GM23338 (cell line): ENCODE measurements around the gene RAB1B. TPM values are rescaled to one million over a fixed set of nuclear protein-coding genes. Genes with fewer than 3 reads are reported as not detected.

ENCODE experiments used
- ATAC-seq: fragments of 200-7000 bp; cut with Tn5 transposase; 3 replicates; pipeline ENCODE4 v1.9.1; 2020
- DNase-seq: peaks from one replicate; pipeline ENCODE4 v3.0.0-alpha.2; 2015; ENCODE audit warnings: low spot score
- H2AFZ ChIP-seq: fragments of 200-600 bp; sonication (generic); 2 replicates; pipeline ENCODE4 v1.8.0; 2016; ENCODE audit warnings: antibody characterized with exemption, mild to moderate bottlenecking, moderate library complexity
- H3F3A ChIP-seq: fragments of 200-600 bp; sonication (generic); replicated peaks from 2 replicates; pipeline ENCODE4 v1.8.0; 2017; ENCODE audit warnings: antibody characterized with exemption, mixed run types, low read depth
- H3K27ac ChIP-seq: fragments of 200-600 bp; sonication (generic); 2 replicates; pipeline ENCODE4 v1.6.1; 2016; ENCODE audit warnings: low read depth
- H3K27me3 ChIP-seq: fragments of 200-600 bp; sonication (generic); 2 replicates; pipeline ENCODE4 v1.8.0; 2016; ENCODE audit warnings: mild to moderate bottlenecking, mixed run types, moderate library complexity; ENCODE audit not compliant: insufficient read depth
- H3K36me3 ChIP-seq: fragments of 200-600 bp; sonication (generic); 2 replicates; pipeline ENCODE4 v1.8.0; 2016; ENCODE audit warnings: mild to moderate bottlenecking; ENCODE audit not compliant: insufficient read depth
- H3K4me1 ChIP-seq: fragments of 200-600 bp; sonication (generic); 2 replicates; pipeline ENCODE4 v1.8.0; 2016; ENCODE audit warnings: mild to moderate bottlenecking, moderate library complexity; ENCODE audit not compliant: insufficient read depth
- H3K4me2 ChIP-seq: fragments of 200-600 bp; sonication (generic); 2 replicates; pipeline ENCODE4 v1.7.1; 2017; ENCODE audit warnings: mixed run types
- H3K4me3 ChIP-seq: fragments of 200-600 bp; sonication (generic); 2 replicates; pipeline ENCODE4 v1.6.1; 2016; ENCODE audit warnings: mixed run types
- H3K79me2 ChIP-seq: fragments of 200-600 bp; sonication (generic); replicated peaks from 2 replicates; pipeline ENCODE4 v1.8.0; 2017; ENCODE audit warnings: mild to moderate bottlenecking; ENCODE audit not compliant: insufficient read depth
- H3K9me2 ChIP-seq: fragments of 200-600 bp; sonication (generic); 2 replicates; pipeline ENCODE4 v1.8.0; 2017; ENCODE audit not compliant: insufficient read depth
- H4K20me1 ChIP-seq: fragments of 200-600 bp; sonication (generic); replicated peaks from 2 replicates; pipeline ENCODE4 v1.8.0; 2017; ENCODE audit warnings: mild to moderate bottlenecking; ENCODE audit not compliant: insufficient read depth
- H3K27ac Mint-ChIP-seq: 2 replicates; pipeline ENCODE4 v1.8.0; 2020; ENCODE audit warnings: inconsistent platforms, mild to moderate bottlenecking, moderate library complexity, mixed read lengths
- H3K27me3 Mint-ChIP-seq: 3 replicates; pipeline ENCODE4 v1.8.0; 2022; ENCODE audit warnings: low read depth, mild to moderate bottlenecking, moderate library complexity, mixed read lengths, inconsistent platforms; ENCODE audit not compliant: insufficient read depth, poor library complexity
- H3K36me3 Mint-ChIP-seq: 3 replicates; pipeline ENCODE4 v1.8.0; 2021; ENCODE audit warnings: low read depth, mild to moderate bottlenecking, inconsistent platforms, moderate library complexity, mixed read lengths
- H3K4me1 Mint-ChIP-seq: 3 replicates; pipeline ENCODE4 v1.8.0; 2020; ENCODE audit warnings: mild to moderate bottlenecking, inconsistent platforms, mixed read lengths
- H3K4me3 Mint-ChIP-seq: 3 replicates; pipeline ENCODE4 v1.8.0; 2021; ENCODE audit warnings: moderate library complexity, mild to moderate bottlenecking, inconsistent platforms, mixed read lengths
- H3K9me3 Mint-ChIP-seq: 3 replicates; pipeline ENCODE4 v1.8.0; 2020; ENCODE audit warnings: moderate library complexity, mild to moderate bottlenecking, inconsistent platforms, mixed read lengths
- CREB1 ChIP-seq: fragments of 250-450 bp; sonication (Bioruptor Pico); IDR thresholded peaks from 2 replicates; pipeline ENCODE4 v1.5.0; 2020; ENCODE audit warnings: low read depth, mild to moderate bottlenecking, moderate library complexity
- CTCF ChIP-seq, 2 experiments: fragments of 200-600 bp in 1 of 2; sonication (generic) in 1 of 2; conservative IDR thresholded peaks; 2 replicates each; pipeline versions ENCODE4 v1.5.1 to v1.6.1; 2016 to 2017; ENCODE audit warnings: antibody characterized with exemption in 2 of 2, low read depth in 2 of 2, mild to moderate bottlenecking in 2 of 2, moderate library complexity in 1 of 2
- POLR2AphosphoS5 ChIP-seq: IDR thresholded peaks from 2 replicates; pipeline ENCODE4 v1.6.1; 2016; ENCODE audit warnings: antibody characterized with exemption, low read depth
- STAT1 ChIP-seq: IDR thresholded peaks from one replicate; pipeline ENCODE4 v1.6.1; 2016; ENCODE audit warnings: antibody characterized with exemption; ENCODE audit not compliant: unreplicated experiment
- ZNF331 ChIP-seq: fragments of 250-450 bp; sonication (Bioruptor Pico); IDR thresholded peaks from 2 replicates; pipeline ENCODE4 v1.5.0; 2020; ENCODE audit warnings: low read depth, mild to moderate bottlenecking, moderate library complexity
- polyA plus RNA-seq: library from polyadenylated mRNA; unstranded; fragments of >200 nt; fragmentation: Nextera tagmentation; extraction: Ambion mirVana; gene quantifications from 2 replicates; pipeline ENCODE4 v1.2.1, GENCODE V29; 2016
- total RNA-seq: library from RNA; depleted of rRNA; stranded (reverse); fragments of >200 nt; shearing (Covaris generic); gene quantifications from 2 replicates; pipeline ENCODE4 v1.2.3, GENCODE V29; 2014
- TF ChIP-seq, protein P1 (sequence below): IDR thresholded peaks from 2 replicates; pipeline ENCODE4 v1.6.1; 2016; ENCODE audit warnings: antibody characterized with exemption

Gene RAB1B
- total and polyA plus RNA-seq, 2 experiments from 2014 or later: 30.5 to 92.7 TPM

GRCh38 chr11:66309475-66309874, 41.0 kb downstream of the RAB1B start:
- Histone ChIP-seq H3K36me3 (no peaks in the 10 kb centered on the region), H3K4me2 (no peak overlapping the region), H3K27ac (no peak overlapping the region), H2AFZ (no peak overlapping the region), H3K79me2 (no peaks in the 10 kb centered on the region), H3F3A (peaks cover 12% of the 10 kb centered on the region; the same call in 1 of the 2 replicates), H4K20me1 (no peaks in the 10 kb centered on the region), H3K4me3 (no peak overlapping the region), H3K9me2 (no peaks in the 10 kb centered on the region), H3K4me1 (peaks cover 17% of the 10 kb centered on the region), H3K27me3 (no peaks in the 10 kb centered on the region)
- H3K4me3 Mint-ChIP-seq: no peak overlapping the region
- peaks cover 21% of the 10 kb centered on the region for H3K4me1 Mint-ChIP-seq
- TF ChIP-seq, protein P1, sequence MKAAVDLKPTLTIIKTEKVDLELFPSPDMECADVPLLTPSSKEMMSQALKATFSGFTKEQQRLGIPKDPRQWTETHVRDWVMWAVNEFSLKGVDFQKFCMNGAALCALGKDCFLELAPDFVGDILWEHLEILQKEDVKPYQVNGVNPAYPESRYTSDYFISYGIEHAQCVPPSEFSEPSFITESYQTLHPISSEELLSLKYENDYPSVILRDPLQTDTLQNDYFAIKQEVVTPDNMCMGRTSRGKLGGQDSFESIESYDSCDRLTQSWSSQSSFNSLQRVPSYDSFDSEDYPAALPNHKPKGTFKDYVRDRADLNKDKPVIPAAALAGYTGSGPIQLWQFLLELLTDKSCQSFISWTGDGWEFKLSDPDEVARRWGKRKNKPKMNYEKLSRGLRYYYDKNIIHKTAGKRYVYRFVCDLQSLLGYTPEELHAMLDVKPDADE: no peak
- H3K9me3 Mint-ChIP-seq: no peaks in the 10 kb centered on the region
- H3K36me3 Mint-ChIP-seq: no peaks in the 10 kb centered on the region
- H3K27ac Mint-ChIP-seq: no peak overlapping the region
- peaks cover 10% of the 10 kb centered on the region for H3K27me3 Mint-ChIP-seq
- no peak for ATAC-seq
- DNase-seq: no peak

DNA sequence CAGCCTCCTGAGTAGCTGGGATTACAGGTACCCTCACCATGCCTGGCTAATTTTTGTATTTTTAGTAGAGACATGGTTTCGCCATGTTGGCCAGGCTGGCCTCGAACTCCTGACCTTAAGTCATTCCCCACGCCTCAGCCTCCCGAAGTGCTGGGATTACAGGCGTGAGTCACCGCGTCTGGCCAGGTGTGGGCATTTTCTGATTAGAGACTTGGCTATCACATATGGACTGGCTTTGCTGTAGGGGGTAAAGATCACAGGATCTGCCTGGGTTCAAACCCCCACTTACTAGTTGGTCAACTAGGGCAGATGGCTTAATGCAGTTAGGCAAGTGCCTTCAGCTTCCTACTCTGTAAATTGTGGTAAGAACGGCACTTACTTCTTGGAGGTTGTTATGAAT, 41.9 kb downstream of the RAB1B start:
- Mint-ChIP-seq H3K27ac (no peak overlapping the region), H3K36me3 (peaks cover under 1% of the 10 kb centered on the region; the same call in 1 of the 3 replicates), H3K27me3 (peaks cover 12% of the 10 kb centered on the region), H3K4me1 (peaks cover 23% of the 10 kb centered on the region), H3K9me3 (no peaks in the 10 kb centered on the region), H3K4me3 (no peak overlapping the region)
- no peaks in the 10 kb centered on the region for H3K79me2 ChIP-seq
- TF ChIP-seq POLR2AphosphoS5 (no peak), ZNF331 (CRISPR knock-in tag) (no peak), CREB1 (CRISPR knock-in tag) (no peak), STAT1 (no peak), CTCF (conservative IDR thresholded peaks at IDR 0.05; ENCODE audit: low read depth in 2 of 2) (no peak)
- TF ChIP-seq, protein P1: no peak
- peaks cover 12% of the 10 kb centered on the region; the same call in 1 of the 2 replicates for H3F3A ChIP-seq
- H3K36me3 ChIP-seq: no peaks in the 10 kb centered on the region
- no peaks in the 10 kb centered on the region for H3K9me2 ChIP-seq
- H3K4me2 ChIP-seq: no peak overlapping the region
- H3K27me3 ChIP-seq: no peaks in the 10 kb centered on the region
- H3K27ac ChIP-seq: no peak overlapping the region
- ATAC-seq: no peak
- peak overlapping the region; percentile 38; the same call in 1 of the 2 replicates for H2AFZ ChIP-seq
- H3K4me1 ChIP-seq: peaks cover 17% of the 10 kb centered on the region
- no peak for DNase-seq
- H4K20me1 ChIP-seq: no peaks in the 10 kb centered on the region
- no peak overlapping the region for H3K4me3 ChIP-seq
